ENCODE data around the gene MARS1.
"Not testable (repeated sequence)": the region's sequence is repeated elsewhere in the genome, so short reads cannot be mapped to it uniquely, and the experiment has no call there.

The MARS1 gene

DNA sequence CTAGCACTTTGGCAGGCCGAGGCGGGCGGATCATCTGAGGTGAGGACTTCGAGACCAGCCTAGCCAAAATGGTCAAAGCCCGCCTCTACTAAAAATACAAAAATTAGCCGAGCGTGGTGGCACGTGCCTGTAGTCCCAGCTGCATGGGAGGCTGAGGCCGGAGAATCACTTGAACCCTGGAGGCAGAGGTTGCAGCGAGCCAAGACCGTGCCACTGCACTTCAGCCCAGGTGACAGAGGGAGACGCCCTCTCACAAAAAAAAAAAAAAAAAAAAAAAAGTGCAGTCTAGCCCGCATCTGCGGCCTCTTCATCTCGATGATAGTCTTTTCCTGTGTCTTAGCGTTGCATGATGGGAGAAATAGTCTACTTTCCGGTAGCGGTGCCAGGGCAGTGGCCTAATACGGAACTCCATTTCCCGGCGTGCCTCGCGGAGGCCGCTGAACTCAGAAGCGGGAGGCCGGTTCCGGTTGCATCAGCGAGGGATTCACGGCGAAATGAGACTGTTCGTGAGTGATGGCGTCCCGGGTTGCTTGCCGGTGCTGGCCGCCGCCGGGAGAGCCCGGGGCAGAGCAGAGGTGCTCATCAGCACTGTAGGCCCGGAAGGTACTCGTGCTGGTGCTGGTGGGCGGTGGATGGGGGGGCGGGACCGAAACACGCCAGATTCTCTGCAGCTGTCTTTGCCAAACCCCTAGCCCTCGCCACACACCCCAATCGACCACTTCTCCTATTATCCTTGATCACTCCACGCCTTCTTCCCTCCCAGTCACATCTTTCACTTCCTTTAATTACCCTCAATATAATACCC lies at the start of gene MARS1:
Gene MARS1, plus strand, starts transcription at position 472 of the 805 bp plus-strand sequence. Its CDS starts 23 bp downstream, at position 495.
- peak; percentile 97 for DNase-seq

DNA sequence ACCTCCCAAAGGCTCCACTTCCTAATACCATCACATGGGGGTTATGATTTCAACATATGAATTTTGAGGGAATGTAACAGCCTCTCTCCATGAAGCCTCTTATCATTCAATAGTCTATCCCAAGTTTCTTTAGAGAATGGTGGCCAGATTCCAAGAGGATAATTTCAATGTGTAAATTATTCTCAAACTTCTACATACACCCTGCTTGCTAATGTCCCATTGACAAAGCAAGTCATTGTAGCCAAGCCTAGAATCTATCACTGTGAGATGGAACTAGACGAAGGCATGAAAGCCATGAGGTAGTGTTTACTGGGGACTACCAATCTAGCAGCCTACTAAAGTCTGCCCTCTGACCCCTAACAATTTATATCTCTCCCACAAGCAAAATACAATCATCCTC lies 49.5 kb upstream of the MARS1 start:
- DNase-seq: no peak

DNA sequence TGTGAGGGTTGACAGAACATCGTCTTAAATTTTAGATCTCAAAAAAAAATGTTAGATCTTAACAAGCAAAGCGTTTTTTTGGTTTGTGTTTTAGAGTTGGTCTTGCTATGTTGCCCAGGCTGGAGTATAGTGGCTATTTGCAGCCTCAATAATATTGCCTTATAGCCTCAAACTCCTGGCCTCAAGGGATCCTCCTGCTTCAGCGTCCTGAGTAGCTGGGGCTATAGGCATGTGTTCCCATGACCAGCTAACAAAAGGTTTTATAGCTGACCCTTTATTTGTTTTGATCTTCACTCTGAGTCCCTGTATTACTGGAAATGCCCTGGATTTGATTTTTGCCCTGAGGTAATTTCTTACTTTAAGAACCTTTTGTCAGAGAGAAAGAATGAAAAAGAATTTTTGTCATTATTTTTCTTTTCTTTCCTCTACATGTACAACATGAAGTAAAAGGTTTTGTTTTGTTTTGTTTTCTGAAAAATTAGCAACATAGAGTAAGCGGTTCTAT lies 48.1 kb upstream of the MARS1 start:
- DNase-seq: no peak

DNA sequence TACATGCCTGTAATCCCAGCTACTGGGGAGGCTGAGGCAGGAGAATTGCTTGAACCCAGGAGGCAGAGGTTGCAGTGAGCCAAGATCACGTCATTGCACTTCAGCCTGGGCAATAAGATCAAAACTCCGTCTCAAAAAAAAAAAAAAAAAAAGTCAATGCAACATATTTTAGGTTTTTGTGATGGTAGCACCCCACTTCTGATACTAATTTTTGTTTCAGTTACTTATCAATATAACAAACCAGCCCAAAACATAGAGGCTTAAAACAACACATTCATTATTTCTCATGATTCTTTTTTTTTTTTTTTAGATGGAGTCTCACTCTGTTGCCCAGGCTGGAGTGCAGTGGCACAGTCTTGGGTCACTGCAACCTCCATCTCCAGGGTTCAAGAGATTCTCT lies 46.5 kb upstream of the MARS1 start:
- DNase-seq: not testable (repeated sequence)

DNA sequence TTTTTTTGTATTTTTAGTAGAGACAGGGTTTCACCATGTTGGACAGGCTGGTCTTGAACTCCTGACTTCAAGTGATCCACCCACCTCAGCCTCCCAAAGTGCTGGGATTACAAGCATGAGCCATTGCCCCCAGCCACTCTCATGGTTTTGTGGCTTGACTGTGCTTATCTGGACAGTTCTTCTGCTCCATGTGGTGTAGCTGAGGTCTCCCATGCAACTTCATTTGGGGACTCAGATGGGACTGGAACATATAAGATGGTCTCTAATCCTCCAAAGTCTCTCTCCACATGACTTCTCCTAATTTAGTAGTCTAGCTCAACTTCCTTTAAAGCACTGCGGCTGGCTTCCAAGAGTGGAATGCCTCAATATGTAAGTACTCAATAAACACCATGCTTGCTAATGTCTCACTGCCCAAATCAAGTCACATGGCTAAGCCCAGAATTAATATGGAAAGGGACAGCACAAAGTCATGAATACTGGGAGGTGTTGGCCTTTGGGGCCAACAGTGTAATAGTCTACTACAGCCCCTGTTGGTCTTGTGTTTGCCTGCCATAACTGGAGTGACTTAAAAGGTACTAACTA lies 45.9 kb upstream of the MARS1 start:
- DNase-seq: no peak

DNA sequence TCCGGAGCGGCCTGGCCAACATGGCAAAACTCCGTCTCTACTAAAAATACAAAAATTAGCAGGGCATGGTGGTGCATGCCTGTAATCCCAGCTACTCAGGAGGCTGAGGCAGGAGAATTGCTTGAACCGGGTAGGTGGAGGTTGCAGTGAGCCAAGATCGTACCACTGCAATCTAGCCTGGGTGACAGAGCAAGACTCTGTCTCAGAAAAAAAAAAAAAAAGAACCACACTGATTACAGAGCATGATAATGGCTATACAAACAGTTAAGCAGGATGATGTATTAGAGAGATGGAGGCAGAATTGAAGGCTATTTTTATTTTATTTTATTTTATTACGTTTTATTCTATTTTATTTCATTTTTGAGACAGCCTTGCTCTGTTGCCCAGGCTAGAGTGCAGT lies 43.5 kb upstream of the MARS1 start:
- not testable (repeated sequence) for DNase-seq

DNA sequence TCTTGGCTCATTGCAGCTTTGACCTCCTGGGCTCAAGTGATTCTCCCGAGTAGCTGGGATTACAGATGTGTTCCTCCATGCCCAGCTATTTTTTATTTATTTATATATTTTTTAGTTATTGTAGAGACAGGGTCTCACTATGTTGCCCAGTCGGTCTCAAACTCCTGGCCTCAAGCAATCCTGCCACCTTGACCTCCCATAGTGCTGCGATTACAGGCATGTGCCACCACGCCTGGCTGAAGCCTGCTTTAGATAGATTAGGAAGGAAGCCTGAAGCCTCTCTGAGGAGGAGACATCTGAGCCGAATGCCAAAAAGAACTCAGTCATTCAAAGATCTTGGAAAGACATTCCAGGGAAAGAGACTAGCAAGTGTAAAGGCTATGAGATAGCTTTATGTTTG lies 43.1 kb upstream of the MARS1 start:
- DNase-seq: no peak

DNA sequence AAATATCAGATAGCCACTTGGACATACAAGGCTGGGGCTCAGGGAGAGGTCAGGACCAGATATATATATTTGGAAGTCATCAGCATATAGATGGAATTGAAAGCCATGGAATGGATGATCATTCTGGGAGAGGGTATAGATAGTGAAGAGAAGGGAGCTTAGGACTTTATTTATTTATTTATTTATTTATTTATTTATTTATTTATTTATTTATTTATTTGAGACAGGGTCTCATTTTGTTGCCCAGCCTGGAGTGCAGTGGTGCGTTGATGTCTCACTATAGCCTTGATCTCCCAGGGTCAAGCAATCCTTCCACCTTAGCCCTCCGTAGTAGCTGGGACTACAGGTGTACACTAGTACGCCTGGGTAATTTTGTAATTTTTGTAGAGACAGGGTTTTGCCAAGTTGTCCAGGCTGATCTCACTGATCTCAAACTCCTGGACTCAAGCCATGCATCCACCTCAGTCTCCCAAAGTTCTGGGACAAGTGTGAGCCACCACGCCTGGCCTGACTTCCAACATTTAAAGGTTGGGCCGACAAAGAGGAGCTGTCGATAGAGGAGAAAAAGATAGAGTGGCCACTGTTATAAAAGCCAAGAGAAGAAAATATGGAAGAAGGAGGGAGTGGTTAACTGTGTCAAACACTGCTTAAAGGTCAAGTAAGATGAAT lies 41.4 kb upstream of the MARS1 start:
- DNase-seq: no peak

DNA sequence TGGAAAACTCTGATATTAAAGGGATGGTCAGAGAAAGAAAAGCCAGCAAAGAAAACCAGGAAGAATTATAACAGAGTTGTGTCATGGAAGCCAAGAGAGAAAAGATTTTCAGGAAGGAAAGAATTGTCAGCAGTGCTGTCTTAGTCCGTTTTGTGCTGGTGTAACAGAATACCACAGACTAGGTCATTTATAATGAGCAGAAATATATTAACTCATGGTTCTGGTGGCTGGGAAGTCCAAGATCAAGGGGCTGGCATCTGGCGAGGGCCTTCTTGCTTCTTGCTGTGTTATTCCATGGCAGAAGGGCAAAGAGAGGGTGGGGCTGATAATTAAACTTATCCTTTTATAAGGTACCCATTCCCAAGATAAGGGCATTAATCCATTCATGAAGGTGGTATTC lies 39.2 kb upstream of the MARS1 start:
- DNase-seq: no peak

DNA sequence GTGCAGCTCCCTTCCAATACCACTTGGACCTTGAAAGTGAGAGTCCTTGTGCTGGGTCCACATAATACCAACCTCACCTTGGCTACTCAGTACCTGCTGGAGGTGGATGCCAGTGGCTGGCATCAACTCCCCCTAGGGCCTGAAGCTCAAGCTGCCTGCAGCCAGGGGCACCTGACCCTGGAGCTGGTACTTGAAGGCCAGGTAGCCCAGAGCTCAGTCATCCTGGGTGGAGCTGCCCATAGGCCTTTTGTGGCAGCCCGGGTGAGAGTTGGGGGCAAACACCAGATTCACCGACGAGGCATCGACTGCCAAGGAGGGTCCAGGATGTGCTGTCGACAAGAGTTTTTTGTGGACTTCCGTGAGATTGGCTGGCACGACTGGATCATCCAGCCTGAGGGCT lies 38.5 kb upstream of the MARS1 start:
- DNase-seq: no peak

DNA sequence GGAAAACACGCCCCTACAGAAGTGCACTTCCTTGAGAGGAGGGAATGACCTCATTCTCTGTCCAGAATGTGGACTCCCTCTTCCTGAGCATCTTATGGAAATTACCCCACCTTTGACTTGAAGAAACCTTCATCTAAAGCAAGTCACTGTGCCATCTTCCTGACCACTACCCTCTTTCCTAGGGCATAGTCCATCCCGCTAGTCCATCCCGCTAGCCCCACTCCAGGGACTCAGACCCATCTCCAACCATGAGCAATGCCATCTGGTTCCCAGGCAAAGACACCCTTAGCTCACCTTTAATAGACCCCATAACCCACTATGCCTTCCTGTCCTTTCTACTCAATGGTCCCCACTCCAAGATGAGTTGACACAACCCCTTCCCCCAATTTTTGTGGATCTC lies 37.8 kb upstream of the MARS1 start:
- DNase-seq: no peak

DNA sequence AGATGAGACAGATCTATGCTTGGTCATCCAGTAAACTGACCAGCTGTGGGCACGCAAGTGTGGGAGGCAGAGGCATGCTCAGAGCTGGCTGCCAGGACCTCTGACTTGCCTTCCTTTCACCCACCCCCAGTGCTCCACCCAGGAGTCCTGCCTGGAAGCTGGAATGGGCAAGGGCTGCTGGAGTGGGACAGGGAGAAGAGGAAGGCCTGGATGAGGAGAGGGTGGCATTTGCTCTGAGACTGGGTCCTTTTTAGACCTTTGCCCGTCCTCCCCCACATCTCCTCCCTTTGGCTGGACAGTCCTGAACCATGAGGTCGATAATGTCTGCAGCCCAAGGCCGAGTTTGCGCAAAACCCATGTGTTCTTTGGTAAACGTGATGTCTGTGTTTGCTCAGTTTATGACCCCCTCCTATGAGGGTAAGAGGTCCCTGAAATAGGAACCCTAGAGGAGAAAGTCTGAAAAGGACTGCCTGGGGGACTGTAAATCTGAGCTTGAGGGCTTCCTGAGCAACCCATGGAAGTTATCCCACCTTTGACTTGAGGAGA lies 36.6 kb upstream of the MARS1 start:
- no peak for DNase-seq

DNA sequence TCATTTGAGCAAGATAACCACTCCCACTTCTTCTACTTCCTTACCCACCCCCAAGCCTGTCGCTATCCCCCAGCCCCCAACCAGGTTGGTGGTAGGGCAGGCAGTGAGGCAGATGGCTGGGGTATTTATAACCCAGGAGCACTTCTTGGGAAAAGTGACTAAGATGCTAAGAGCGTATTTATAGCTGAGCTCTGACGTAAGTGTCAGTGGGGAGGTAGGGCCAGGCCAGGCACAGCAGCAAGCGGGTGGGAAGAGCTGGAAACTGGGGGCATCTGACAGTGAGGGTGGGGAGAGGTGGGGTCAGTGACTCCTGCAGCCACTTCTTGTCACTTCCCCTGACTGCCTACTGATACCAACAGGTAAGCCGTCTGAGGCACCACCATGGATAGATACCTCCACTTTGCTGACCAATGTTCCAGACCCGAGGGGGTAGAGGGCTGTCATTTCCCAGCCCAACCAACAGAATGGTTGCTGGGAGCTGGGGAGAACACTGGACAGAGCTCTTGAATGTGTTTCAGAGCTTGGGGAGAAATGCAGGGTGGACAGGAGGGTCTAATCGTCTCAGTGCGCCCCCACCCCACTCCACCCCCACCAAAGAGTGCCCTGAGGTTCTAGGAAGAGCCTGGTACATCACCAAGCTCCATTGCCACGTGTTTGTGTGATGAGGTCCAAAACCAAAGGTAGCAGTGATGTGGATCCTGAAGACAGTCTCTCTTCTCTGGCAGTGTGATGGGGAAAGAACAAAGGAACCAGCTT lies 35.5 kb upstream of the MARS1 start:
- DNase-seq: peak; percentile 67

DNA sequence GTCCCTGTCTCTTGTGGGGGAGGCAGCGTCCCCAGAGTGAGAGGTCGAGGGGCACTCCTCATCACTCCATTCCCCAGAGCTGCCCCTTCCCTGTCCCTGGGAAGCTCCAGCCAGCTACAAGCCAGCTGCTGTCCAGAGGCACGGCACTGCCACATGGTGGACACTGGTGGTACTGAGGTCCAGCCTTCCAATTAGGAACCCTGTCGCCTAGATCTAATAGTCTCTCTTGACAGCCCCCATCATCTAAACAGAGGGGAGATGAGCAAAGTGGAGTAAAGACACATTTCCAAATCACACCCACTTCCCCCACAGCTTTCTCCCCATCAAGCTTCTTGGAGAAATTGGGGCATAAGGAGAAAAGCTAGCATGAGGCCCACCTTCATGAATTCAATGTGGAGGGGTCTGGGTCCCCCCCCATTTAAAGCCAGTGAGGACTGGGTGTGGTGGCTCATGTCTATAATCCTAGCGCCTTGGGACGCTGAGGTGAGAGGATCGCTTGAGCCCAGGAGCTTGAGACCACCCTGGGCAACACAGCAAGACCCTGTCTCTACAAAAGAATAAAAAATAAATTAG lies 34.8 kb upstream of the MARS1 start:
- DNase-seq: peak; percentile 82

DNA sequence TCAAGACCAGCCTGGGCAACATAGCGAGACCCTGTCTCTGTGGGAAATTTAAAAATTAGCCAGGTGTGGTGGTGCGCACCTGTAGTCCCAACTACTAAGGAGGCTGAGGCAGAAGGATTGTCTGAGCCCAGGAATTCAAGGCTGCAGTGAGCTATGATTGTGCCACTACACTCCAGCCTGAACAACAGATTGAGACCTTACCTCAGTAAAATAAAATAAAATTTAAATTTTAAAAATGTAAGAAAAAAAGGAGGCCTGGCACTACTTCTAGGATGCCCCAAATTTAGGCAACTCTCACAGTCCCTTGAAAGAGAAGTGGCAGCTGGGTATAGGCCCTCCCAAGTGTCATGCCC lies 33.7 kb upstream of the MARS1 start:
- DNase-seq: no peak

DNA sequence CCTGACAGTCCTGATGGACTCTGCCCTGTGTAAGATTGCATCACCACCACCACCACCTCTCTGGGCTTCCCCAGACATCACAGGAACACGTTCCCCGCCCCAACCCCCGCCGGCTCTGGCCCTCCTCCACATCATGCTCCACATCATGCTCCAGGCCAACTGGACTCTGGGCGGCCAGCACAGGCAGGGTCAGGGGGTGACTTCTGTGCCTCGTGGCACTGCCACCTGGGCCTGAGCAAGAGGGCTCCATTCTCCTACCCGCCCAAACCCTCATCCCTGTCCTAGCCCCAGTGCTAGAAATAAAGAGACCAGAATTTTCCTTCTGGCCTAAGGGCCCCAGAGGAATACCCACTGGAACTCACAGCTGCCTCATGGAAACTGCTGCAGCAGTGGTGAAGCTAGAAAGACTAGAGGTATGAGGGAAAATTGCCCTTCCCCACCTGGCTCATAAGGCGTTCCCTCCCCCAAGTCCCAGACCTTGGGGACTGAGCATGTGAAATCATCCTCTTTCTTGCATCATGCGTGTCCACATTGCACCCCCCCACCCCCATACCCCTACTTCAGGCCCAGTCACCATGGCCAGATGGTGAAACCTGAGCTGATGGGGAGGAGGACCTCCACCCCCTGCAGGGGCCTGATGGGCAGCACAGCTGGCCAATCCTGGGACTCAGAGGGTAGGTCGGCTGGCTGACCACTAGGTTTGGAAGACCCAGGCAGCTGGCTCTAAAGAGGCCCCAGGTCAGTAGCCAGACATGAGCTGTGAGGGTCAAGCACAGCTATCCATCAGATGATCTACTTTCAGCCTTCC lies 33.1 kb upstream of the MARS1 start, which contains the start of gene INHBE:
Gene INHBE, plus strand, starts transcription at position 742 of the 808 bp plus-strand sequence. CDS start 230 bp downstream, outside the sequence.
- DNase-seq: peak; percentile 45

DNA sequence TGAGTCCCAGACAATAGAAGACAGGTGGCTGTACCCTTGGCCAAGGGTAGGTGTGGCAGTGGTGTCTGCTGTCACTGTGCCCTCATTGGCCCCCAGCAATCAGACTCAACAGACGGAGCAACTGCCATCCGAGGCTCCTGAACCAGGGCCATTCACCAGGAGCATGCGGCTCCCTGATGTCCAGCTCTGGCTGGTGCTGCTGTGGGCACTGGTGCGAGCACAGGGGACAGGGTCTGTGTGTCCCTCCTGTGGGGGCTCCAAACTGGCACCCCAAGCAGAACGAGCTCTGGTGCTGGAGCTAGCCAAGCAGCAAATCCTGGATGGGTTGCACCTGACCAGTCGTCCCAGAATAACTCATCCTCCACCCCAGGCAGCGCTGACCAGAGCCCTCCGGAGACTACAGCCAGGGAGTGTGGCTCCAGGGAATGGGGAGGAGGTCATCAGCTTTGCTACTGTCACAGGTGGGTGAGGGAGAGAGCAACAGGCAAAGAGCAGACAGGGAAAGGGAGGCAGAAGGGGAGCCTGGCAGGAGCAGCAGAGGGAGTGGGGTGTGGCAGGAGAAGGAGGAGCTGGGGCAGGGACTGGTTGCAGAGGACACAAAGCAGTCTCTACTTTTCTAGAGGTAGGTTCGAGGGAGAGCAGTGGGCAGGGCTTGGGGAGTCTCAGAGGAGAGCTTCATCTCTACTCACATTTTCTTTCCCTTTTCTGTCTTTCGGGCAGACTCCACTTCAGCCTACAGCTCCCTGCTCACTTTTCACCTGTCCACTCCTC lies 32.3 kb upstream of the MARS1 start:
- DNase-seq: no peak

DNA sequence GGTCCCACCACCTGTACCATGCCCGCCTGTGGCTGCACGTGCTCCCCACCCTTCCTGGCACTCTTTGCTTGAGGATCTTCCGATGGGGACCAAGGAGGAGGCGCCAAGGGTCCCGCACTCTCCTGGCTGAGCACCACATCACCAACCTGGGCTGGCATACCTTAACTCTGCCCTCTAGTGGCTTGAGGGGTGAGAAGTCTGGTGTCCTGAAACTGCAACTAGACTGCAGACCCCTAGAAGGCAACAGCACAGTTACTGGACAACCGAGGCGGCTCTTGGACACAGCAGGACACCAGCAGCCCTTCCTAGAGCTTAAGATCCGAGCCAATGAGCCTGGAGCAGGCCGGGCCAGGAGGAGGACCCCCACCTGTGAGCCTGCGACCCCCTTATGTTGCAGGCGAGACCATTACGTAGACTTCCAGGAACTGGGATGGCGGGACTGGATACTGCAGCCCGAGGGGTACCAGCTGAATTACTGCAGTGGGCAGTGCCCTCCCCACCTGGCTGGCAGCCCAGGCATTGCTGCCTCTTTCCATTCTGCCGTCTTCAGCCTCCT lies 31.6 kb upstream of the MARS1 start:
- no peak for DNase-seq

DNA sequence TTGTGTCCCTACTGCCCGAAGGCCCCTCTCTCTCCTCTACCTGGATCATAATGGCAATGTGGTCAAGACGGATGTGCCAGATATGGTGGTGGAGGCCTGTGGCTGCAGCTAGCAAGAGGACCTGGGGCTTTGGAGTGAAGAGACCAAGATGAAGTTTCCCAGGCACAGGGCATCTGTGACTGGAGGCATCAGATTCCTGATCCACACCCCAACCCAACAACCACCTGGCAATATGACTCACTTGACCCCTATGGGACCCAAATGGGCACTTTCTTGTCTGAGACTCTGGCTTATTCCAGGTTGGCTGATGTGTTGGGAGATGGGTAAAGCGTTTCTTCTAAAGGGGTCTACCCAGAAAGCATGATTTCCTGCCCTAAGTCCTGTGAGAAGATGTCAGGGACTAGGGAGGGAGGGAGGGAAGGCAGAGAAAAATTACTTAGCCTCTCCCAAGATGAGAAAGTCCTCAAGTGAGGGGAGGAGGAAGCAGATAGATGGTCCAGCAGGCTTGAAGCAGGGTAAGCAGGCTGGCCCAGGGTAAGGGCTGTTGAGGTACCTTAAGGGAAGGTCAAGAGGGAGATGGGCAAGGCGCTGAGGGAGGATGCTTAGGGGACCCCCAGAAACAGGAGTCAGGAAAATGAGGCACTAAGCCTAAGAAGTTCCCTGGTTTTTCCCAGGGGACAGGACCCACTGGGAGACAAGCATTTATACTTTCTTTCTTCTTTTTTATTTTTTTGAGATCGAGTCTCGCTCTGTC lies 31.0 kb upstream of the MARS1 start:
- DNase-seq: no peak

DNA sequence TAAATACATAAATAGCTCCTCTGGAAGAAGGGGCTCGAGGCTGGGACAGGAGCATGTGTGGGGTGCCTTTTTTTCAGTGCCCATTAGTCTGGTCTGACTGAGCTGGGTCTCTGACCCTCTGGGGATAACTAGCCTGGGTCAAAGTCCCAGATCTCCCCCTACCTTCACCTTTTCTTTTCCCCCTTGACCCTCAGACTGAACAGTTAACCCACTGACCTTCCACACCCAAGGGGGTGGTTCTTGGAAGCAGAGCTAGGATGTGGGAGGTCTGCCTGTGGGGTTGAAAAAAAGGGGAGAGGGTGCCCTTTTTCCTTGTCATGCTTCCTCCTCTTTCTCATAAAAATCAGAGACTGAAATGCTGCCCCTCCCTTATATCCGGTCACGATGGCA lies 29.2 kb upstream of the MARS1 start:
- DNase-seq: no peak

Data from right hindlimb (tissue), 1 donor.